NCI-H446 treated with DMSO at 0.1 percent for 48 hours (cell line): Measurements from ENCODE around the gene CCDC183.
"Not testable (repeated sequence)": the region's sequence is repeated elsewhere in the genome, so short reads cannot be mapped to it uniquely, and the experiment has no call there.

Experiments used
- DNase-seq: peaks from one replicate; lab custom pipeline; 2025; lab: John Stamatoyannopoulos, UW

Gene CCDC183

DNA sequence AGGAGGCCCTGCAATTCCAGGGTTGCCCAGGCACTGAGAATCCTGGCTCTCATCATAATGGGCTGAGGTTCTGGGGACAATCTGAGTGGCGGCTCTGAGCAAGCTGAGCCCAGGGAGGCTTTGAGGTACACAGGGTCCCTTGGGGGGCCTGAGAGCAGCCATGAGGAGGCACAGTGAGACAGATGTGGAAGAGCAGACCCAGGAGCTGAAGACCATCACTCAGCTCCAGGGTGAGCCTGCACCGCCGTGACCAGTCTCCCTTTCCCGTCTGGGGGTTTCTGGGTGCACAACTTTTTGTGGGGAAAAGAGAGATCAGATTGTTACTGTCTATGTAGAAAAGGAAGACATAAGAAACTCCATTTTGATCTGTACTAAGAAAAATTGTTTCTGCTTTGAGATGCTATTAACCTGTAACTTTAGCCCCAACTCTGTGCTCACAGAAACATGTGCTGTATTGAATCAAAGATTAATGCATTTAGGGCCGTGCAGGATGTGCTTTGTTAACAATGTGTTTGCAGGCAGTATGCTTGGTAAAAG is at the start of gene CCDC183:
Gene CCDC183, plus strand, starts transcription at position 101 of the 537 bp plus-strand sequence. Its CDS starts 60 bp downstream, at position 161.
- no peak for DNase-seq

DNA sequence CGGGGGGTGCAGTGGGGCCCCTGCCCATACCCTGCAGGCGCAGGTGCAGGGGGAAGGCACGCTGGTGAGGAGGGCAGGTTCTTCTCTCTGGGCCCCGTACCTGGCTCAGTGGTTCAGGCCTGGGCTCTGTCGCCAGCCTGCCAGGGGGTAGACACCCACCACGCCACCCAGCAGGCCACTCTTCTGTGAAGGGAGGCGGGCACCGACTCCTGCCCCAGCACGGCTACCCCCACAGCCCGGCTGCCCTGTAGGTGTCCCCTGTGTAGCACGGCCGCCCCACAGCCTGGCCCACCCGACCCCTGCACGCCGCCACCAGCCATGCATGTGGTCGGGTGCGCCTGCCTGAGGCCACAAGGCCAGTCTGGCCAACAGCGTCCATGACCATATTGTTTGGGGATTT is 49.5 kb upstream of the CCDC183 start:
- no peak for DNase-seq

DNA sequence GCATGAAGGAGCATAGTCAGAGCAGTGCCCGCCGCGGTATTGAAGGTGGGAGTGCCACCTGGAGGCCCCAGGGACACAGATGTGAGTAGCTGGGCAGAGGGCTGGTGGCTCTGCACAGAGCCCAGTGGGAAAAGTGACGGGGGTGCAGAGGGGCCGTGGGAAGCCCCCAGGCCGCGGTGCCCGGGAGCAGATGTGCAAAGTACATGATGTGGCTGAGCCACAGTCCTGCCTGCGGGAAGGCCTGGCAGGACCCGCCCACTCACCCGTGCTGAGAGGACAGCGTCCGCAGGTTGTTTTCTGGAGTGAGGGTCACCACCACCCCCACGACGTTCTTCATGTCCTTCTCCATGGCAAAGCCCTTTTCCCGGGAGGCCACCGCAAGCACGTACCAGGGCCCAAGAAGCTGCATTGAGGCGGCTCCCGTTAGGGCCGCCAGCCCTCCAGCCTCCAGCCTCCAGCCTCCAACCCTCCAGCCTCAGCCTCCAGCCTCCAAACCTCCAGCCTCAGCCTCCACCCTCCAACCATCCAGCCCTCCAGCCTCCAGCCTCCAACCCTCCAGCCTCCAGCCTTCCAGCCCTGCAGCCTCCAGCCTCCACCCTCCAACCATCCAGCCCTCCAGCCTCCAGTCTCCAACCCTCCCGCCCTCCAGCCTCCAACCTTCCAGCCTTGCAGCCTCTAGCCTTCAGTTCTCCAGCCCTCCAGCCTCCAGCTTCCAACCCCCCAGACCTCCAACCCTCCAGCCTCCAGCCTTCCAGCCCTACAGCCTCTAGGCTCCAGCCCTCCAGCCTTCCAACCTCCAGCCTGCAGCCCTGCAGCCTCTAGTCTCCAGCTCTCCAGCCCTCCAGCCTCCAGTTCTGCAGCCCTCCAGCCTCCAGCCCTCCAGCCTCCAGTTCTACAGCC is 48.7 kb upstream of the CCDC183 start:
- DNase-seq, result no peak

DNA sequence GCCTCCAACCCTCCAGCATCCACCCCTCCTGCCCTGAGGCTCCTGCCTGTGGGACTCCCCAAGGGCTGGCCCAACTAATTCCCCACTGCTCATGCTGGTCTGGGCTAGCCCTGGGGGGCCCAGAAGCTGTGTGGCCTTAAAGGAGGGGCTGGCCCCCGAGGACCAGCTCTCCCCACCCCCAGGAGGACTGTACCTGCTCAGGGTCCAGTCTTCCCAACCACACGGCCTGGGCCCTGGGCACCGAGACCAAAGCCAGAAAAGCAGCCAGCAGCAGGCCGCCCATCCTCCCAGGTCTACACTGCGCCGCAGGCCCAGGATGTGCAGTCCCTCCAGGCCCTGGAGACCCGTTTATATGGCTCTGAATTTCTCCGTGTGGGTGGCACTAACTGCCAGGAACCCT is 47.9 kb upstream of the CCDC183 start, which contains the start of gene LCN6:
Gene LCN6, minus strand, starts transcription at position 325 of the 400 bp plus-strand sequence. Its CDS starts 42 bp downstream, at position 283.
- DNase-seq, result no peak

DNA sequence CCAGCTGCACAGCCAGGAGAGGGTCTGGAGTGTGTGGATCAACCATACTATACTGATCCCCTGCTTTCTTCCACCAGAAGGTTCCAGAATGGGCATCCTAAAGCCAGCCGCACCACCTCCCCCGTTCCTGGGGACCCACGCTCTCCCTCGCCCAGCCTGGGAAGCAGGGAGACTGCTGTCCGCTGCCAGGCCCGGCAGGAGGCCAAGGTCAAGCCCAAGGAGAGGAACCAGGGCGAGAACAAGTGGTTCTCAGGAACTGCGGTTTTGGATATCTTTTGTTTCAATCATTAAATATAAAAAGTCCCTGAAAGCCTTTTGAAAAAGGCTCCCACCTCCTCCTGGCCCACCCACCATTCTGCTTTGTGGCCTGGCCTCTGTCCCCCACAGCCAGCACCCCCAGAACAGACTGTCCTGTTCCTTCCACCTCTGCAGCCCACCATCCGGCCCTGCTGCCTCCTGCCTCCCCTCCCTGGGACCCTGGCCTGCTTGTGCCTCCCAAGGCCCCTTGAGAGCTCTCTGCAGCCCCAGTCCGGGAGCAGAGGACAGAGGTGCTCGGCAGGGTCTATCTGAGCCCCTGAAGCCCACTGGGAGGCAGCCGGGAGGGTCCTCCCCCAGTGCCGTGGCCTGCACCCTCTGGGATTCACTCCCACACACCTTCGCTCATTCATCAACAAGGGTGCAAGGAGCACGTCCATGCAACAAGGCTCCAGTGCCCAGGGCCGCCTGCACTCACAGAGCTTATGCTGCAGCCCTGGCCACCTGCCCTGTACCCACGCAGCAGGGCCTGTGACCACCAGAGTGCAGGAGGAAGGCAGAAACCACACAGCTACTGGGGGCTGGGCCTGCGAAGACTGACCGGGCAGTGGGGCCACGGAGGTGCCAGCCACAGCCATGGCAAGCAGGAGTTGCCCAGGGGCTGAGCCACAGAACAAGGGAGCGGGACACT is 47.2 kb upstream of the CCDC183 start:
- DNase-seq, result no peak

DNA sequence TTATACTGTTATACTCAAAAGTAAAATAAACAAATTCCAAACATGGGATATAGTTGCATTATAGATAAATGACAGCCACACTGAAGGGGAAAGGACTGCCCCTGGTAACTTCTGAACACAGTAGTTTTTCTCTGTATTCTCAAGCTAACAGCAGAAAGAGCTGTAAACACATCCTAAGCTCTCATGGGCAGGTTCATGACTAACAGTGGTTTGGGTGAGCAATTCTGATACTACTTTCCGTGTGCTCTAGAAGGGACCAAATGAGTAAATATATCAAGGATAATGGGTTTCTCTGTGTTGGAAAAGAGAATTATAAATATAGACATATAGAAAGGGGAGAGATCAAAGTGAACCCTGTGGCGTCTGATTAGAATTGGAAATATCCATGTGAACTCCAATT is 45.6 kb upstream of the CCDC183 start:
- no peak for DNase-seq

DNA sequence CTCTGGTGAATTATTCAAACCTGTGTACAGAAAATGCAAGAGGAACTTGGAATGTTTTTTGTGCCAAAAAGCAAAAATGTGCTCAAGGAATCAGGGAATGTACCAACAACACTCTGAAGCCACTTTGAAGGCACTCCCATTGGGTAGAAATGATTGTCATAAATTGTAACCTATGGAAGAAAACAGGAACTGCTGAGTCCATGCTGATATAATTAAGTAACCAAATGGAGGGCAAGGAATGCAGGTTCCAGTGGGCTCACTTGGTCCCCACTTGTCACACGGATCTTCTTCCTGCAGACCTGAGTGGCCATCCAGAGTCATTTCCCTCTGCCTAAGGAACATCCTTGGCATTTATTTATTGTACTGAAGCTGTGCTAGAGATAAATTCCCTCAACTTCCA is 44.9 kb upstream of the CCDC183 start:
- no peak for DNase-seq

DNA sequence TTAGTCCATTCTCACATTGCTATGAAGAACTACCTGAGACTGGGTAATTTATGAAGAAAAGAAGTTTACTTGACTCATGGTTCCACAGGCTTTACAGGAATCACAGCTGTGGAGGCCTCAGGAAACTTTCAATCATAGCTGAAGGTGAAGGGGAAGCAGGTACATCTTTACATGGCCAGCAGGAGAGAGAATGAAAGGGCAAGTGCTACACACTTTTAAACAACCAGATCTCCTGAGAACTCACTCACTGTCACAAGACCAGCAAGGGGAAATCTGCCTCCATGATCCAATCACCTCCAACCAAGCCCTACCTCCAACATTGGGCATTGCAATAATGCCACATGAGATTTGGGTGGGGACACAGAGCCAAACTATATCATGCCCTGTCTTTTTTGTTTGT is 44.3 kb upstream of the CCDC183 start:
- no peak for DNase-seq

DNA sequence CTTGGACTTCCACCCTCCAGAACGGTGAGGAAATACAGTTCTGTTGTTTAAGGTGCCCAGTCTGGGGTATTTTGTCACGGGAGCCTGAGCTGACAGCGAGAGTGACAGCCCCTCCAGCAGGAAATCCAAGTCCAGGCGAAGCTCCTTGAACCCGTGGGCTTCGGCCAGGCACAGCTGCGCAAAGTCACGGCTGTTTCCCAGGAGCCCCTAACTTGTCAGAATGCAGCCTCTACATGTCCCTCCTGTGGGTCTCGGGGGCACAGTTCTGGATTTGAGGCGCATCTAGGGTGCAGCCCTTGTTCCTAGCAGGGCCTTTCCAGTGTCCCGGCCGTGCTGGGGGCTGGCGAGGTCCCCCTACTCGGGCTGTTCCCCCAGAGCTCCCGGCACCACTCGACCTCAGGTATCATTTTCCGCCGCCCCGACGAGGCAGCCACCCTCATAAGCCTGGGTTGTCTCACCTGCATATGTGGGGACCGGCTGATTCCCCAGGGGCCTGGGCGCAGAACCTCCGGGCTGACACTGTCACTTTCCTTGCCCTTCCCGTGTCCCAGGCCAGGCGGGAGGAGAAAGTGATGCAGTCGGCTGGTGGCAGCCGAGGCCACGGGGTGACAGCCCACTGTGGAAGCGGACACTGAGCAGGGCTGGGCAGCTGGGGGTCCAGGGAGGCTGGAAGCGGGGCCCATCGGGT is 42.6 kb upstream of the CCDC183 start:
- no peak for DNase-seq

DNA sequence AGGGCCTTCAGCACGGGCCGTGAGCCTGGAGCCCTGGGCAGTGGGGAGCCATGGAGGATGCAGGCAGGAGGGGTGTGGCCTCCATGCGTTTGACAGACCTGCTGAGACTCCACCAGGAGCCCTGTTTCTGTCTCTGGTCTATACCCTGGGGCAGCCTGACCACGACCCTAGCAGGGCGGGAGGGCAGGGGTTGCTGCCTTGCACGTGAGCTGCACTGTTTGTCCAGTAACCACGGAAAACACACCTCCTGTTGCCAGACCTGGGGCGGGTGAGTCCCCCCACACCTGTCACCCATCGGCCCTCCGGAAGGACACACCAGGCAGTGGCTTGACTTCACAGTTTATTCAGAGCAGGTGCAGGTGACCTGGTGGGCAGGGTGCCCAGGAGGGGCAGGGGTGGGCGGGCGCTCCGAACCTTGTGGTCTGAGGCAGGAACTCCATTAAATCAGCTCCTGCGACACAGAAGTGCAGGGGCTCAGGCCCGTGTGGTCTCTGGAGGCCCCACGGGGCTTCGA is 42.0 kb upstream of the CCDC183 start:
- no peak for DNase-seq

DNA sequence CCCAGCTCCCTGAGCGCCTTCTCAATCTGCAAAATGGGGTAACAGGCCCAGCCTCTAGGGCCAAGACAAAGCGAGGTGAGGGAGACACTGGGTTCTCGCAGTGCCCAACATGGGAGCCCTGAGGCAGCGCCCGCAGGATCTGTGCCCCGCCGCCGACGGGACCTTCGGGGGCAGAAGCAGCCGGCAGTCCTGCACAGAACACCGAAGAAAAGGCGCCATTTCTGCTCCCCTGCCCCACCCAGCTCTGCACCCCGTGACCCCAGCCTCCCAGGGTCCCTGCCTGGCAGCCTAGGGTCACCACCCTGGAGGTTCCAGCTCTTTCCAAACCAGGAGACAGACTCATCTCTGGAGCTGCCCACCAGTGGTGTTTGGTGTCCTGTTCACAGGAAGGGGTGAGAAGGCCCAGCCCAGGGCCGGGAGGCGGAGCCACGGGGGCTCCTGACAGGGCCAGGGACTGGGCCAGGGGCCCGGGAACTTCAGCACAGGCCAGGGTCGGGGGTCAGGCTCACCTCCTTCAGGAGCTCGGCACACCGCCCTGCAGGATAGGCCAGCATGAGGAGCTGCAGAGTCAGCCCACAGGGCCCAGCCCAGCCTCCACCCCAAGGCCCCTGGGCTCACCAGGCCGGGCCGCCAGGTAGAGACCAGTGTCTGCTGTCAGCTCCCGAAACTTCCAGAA is 41.4 kb upstream of the CCDC183 start:
- DNase-seq, result no peak

DNA sequence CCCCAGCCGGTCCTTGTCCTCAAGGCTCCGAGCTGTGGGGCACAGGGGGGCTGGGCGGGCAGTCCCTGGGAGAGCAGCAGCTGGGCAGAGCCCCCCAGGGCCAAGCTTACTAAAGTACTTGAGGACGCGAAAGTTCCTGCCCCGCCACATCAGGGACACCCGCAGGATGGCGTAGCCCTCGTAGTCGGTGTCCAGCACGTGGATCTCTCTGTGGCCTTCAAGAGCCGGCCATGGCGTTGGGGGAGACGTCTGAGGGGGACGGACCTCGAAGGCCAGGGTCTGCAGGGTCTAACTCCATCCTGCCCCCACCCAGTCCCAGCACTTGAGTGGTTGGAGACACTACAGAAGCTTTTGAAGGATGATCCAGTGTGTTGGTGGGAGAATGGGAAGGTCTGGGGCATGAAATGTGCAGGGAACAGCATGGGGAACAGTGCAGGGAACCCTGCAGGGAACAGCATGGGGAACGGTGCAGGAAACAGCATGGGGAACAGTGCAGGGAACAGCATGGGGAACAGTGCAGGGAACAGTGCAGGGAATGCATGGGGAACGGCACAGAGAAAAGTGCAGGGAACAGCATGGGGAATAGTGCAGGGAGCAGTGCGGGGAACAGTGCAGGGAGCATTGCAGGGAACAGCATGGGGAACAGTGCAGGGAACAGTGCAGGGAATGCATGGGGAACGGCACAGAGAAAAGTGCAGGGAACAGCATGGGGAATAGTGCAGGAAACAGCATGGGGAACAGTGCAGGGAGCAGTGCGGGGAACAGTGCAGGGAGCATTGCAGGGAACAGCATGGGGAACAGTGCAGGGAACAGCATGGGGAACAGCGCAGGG is 40.6 kb upstream of the CCDC183 start:
- not testable (repeated sequence) for DNase-seq

DNA sequence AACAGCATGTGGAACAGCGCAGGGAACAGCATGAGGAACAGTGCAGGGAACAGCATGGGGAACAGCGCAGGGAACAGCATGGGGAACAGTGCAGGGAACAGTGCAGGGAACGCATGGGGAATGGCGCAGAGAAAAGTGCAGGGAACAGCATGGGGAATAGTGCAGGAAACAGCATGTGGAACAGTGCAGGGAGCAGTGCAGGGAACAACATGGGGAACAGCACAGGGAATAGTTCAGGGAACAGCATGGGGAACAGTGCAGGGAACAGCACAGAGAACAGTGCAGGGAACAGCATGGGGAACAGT is 40.1 kb upstream of the CCDC183 start:
- DNase-seq, result no peak

DNA sequence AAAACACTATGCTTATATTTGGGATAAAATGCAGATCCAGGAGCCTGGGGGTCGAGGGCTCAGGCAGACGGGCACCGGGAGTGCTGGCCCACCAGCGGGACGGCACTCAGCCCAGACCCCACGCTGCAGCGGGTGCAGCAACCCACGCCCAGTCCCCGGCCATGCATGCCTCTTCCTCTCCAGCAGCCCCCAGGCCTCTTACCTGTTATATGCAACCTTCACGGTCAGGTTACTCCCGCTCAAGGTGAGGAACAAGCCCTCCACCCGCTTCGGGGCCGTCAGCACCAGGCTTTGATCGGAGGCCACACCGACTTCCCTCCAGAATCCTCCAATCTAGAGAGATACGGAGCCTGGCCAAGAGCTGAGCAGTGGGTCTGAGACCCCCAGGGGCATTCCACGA is 39.3 kb upstream of the CCDC183 start:
- no peak for DNase-seq

DNA sequence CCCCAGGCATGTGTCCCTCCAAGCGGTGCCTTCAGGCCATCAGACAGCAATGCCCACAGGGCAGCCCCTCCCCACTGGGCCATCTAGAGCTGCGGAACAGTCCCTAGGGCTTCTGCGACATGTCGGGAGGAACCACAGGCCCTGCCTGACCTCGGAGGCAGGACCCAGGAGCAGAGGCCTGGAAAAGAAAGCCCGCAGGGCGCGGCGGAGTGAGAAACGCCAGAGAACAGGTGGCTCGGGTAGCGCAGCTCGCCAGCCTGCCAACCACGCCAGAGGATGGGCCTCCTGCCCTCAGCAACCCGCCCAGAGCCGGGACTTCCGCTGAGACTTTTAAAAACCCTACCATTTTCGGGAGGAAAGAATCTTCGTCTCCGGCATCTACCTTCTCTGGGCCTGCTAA is 38.8 kb upstream of the CCDC183 start:
- DNase-seq, result no peak

DNA sequence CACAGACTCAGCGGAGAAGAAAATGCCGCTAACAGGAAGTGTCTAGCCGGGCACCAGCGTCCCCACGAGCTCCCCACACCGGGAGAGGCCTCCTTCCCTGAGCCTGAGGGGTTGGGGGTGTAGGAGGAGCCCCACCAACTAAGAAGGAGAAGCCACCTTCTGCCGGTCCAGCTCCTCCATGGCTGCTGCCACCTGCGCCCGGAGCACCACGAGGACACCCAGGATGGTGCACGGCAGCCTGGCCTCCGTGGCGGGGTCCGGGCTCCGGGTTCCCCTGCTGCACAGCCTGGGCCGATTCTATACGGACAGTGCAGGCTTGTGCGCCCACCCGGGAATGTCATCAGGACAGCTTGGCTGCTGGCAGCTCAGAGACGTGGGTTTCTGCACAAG is 38.4 kb upstream of the CCDC183 start:
- no peak for DNase-seq

DNA sequence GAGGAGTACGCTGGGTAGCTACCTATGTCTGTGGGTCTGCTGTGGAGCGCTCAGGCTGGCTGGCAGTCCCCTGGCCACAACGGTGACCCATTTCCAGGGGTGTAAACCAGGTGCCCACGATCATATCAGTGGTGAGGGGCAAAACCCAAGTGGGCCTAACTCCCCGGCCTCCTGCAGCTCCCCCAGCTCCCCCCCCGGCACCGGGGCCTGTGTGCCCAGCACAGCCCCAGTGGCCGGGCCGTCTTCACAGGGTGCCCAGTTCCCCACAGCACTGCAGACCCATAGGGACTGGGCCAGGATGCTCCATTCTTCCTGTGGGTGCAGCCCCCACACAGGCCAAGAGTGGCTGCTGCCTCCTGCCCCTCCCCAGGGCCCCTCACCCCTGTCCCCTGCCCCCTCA is 37.1 kb upstream of the CCDC183 start:
- no peak for DNase-seq

DNA sequence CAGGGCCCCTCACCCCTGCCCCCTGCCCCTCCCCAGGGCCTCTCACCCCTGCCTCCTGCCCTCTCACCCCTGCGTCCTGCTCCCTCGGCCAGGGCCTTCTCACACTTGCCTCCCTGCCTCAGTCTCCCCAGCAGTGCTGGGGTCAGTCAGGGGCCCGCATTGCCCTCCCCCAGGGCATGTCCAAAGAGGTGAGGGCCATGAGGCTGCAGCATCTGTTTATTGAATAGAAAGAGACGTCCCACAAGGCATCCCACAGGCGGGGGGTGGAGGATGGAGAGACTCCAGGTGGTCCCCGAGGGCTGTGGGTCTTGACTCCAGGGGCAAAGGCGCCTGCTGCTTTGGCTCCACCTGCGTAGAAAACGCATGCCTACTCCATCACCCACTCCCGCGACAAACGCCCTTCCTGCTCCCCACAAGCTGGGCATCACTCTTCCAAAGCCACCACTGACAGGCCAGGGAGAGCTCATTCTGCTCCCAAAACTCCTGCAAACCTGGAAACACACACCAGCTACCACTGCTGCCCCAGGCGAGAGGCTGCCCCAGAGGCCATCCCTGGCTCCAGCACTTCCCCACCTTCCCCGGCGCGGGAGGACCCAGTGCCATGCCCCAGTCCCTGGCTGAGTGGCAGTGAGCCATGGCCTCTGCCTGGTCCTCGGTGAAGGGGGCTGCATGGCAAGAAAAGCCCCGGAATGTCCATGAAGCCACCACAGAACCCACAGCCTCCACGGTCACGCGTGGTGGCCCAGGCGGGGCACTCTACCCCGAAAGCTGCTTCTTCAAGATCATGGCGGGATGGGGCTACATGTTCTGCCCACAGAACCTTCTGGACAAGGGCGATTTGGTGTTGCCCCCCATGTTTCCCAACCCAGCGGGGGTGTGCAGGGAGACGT is 36.5 kb upstream of the CCDC183 start:
- DNase-seq, result no peak

DNA sequence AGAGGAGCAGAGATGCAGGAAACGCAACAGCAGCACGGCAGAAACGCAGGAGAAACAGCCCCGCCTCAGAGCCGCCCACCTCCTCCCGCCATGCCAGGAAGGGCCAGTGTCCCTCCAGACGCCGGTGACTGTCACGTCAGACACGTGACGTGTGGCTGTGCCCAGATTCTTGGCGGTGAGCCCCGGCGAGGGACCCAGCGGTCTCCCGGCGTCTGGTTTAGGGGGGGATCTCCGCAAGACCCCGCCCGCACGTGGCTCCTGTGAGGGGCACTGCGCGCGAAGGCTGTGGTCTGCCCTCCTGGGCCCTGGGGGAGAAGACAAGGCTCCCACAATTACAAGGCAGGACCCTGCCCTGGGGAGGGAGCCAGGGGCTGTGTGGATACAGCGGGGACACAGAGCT is 35.7 kb upstream of the CCDC183 start:
- DNase-seq, result no peak
